B cell (primary cell): ENCODE measurements around the gene ZFP62. TPM values are rescaled to one million over a fixed set of nuclear protein-coding genes. Genes with fewer than 3 reads are reported as not detected.

Experiments
- ATAC-seq: fragments of 200-7000 bp; cut with Tn5 transposase; one replicate; pipeline ENCODE4 v1.10.0; 2021; ENCODE audit warnings: low read depth, mild to moderate bottlenecking, moderate number of reproducible peaks, moderate library complexity
- CTCF ChIA-PET: fragments of 350-600 bp; sonication (Branson Sonifier 250); formaldehyde crosslinking; loops from one replicate; lab custom pipeline; 2021; ENCODE audit warnings: antibody characterized with exemption, inconsistent platforms; lab: Charles Lee
- POLR2A ChIA-PET: fragments of 350-600 bp; sonication (Branson Sonifier 250); formaldehyde crosslinking; loops from one replicate; lab custom pipeline; 2021; ENCODE audit warnings: antibody characterized with exemption; lab: Charles Lee
- DNase-seq: peaks from one replicate; pipeline ENCODE4 v3.0.0; 2013
- H2AFZ ChIP-seq: 2 replicates; pipeline ENCODE4 v1.6.1; 2012; ENCODE audit warnings: mild to moderate bottlenecking, low read depth, low read length; ENCODE audit not compliant: insufficient read depth, poor library complexity, severe bottlenecking
- H3K27ac ChIP-seq, 2 donors: 1 replicate in 1 of 2; 2 replicates in 1 of 2; pipeline ENCODE4 v1.5.1; 2012 to 2013; ENCODE audit warnings: low read length in 2 of 2, mild to moderate bottlenecking in 2 of 2, moderate library complexity in 1 of 2
- H3K27me3 ChIP-seq, 4 experiments: fragments of 200-600 bp in 1 of 4; sonication (generic) in 1 of 4; replicated peaks in 1 of 4; 1 replicate in 2 of 4; 2 replicates in 2 of 4; pipeline versions ENCODE4 v1.6.1 to v1.7.0; 2013 to 2016; ENCODE audit warnings: low read length in 3 of 4, mild to moderate bottlenecking in 2 of 4, mixed read lengths in 1 of 4, moderate library complexity in 1 of 4; ENCODE audit not compliant: insufficient read depth in 4 of 4, control insufficient read depth in 3 of 4; ENCODE audit errors: control extremely low read depth in 1 of 4
- H3K36me3 ChIP-seq, 2 experiments: replicated peaks in 1 of 2; 1 replicate in 1 of 2; 2 replicates in 1 of 2; pipeline versions ENCODE4 v1.6.1 to v1.7.1; 2013; ENCODE audit warnings: low read length in 1 of 2; ENCODE audit not compliant: insufficient read depth in 2 of 2, control insufficient read depth in 1 of 2; ENCODE audit errors: control extremely low read depth in 1 of 2, extremely low read depth in 1 of 2
- H3K4me1 ChIP-seq, 2 donors: fragments of 200-600 bp in 1 of 2; sonication (generic) in 1 of 2; 1 replicate in 1 of 2; 2 replicates in 1 of 2; pipeline versions ENCODE4 v1.5.1 to v1.6.1; 2013 to 2017; ENCODE audit warnings: low read length in 2 of 2; ENCODE audit not compliant: control insufficient read depth in 2 of 2, insufficient read depth in 2 of 2
- H3K4me2 ChIP-seq: replicated peaks from 2 replicates; pipeline ENCODE3; 2012; ENCODE audit warnings: mild to moderate bottlenecking, low read depth, low read length; ENCODE audit not compliant: poor library complexity, severe bottlenecking
- H3K4me3 ChIP-seq, 5 experiments: fragments of 200-600 bp in 1 of 5; sonication (generic) in 1 of 5; 1 replicate in 3 of 5; 2 replicates in 2 of 5; pipeline versions ENCODE4 v1.5.1 to v1.7.0; 2011 to 2016; ENCODE audit warnings: low read length in 4 of 5, mild to moderate bottlenecking in 4 of 5, low read depth in 2 of 5, control low read depth in 1 of 5, moderate library complexity in 1 of 5; ENCODE audit not compliant: insufficient read depth in 1 of 5; ENCODE audit errors: control extremely low read depth in 1 of 5, extremely low read depth in 1 of 5
- H3K79me2 ChIP-seq: fragments of 200-600 bp; sonication (generic); one replicate; pipeline ENCODE4 v1.6.0; 2016; ENCODE audit warnings: low read length; ENCODE audit not compliant: control insufficient read depth, insufficient read depth
- H3K9ac ChIP-seq: fragments of 200-600 bp; sonication (generic); 2 replicates; pipeline ENCODE4 v1.6.1; 2017; ENCODE audit warnings: mild to moderate bottlenecking, low read length, moderate library complexity
- H3K9me3 ChIP-seq, 3 donors: one replicate each; pipeline versions ENCODE4 v1.6.1 to v1.7.1; 2013; ENCODE audit warnings: low read length in 2 of 3; ENCODE audit not compliant: control insufficient read depth in 2 of 3, insufficient read depth in 1 of 3; ENCODE audit errors: control extremely low read depth in 1 of 3
- H4K20me1 ChIP-seq: 2 replicates; pipeline ENCODE4 v1.6.0; 2012; ENCODE audit warnings: mild to moderate bottlenecking, low read length; ENCODE audit not compliant: insufficient read depth, control insufficient read depth, poor library complexity, severe bottlenecking
- H3K27ac Mint-ChIP-seq: one replicate; pipeline ENCODE4 v1.8.0; 2021; ENCODE audit warnings: mixed read lengths
- H3K27me3 Mint-ChIP-seq: one replicate; pipeline ENCODE4 v1.8.0; 2021; ENCODE audit warnings: mixed read lengths
- H3K4me1 Mint-ChIP-seq: one replicate; pipeline ENCODE4 v1.8.0; 2021; ENCODE audit warnings: mixed read lengths
- H3K4me3 Mint-ChIP-seq: one replicate; pipeline ENCODE4 v1.8.0; 2021; ENCODE audit warnings: mixed read lengths
- H3K9me3 Mint-ChIP-seq: one replicate; pipeline ENCODE4 v1.8.0; 2022; ENCODE audit warnings: mixed read lengths; ENCODE audit not compliant: insufficient read depth
- EZH2 ChIP-seq: IDR thresholded peaks from 2 replicates; pipeline ENCODE4 v1.6.1; 2012; ENCODE audit warnings: borderline replicate concordance, low read depth, mild to moderate bottlenecking, moderate library complexity, low read length; ENCODE audit not compliant: insufficient read depth, poor library complexity, severe bottlenecking
- WGBS: methylation state at CpG from one replicate; pipeline ENCODE4 v1.1.5; 2013; ENCODE audit warnings: missing lambda C conversion rate; ENCODE audit not compliant: insufficient coverage; 5-methylcytosine and 5-hydroxymethylcytosine counted together
- intact Hi-C: fragments of 100-400 bp; cut with micrococcal nuclease; formaldehyde crosslinking; loops from one replicate; pipeline ENCODE4 v1.10.0; 2022
- polyA plus RNA-seq: library from polyadenylated mRNA; depleted of rRNA; stranded (reverse); fragments of >200 nt; gene quantifications from 2 replicates; pipeline ENCODE4 v1.2.3, GENCODE V29; 2012
- total RNA-seq, 2 donors: library from RNA; stranded (reverse); fragments of 120-200 nt in 1 of 2; gene quantifications; 1 replicate in 1 of 2; 2 replicates in 1 of 2; pipeline versions ENCODE4 v1.2.3 to v1.2.4, GENCODE V29; 2013 to 2022
- TF ChIP-seq, protein P1 (sequence below): fragments of 200-600 bp; IDR thresholded peaks from one replicate; pipeline ENCODE4 v1.8.0; 2022; ENCODE audit warnings: antibody characterized with exemption, mild to moderate bottlenecking

ZFP62 gene
- total and polyA plus RNA-seq, 2 donors (not counting 1 experiment from before 2014, with no cell fraction given), result 19.1 to 61.8 TPM

DNA sequence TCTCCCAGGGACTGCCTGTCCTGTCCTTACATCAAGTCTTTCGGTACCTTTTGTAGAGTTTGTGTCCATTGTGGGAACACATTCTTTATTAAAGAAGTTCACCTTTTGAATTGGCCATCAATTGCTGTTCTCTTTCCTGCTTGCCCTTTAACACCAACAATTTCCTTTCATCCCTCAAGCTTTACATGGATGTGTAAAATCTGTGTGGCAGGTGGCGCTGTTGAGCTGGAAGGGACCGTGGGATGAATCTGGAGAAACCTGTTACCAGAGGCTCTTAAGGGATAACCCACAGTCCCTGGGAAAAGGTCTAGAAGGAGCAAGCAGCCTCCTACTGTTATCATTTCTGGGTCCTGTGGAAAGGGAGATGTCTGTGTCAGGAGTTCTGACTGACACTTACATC, 7.9 kb upstream of the ZFP62 start:
- Mint-ChIP-seq H3K4me3 (no peak overlapping the region), H3K27me3 (peaks cover 22% of the 10 kb centered on the region), H3K27ac (peak overlapping the region; percentile 11), H3K9me3 (no peaks in the 10 kb centered on the region), H3K4me1 (peaks cover 5% of the 10 kb centered on the region)
- H3K27ac ChIP-seq, result no peak overlapping the region
- whole genome bisulfite sequencing, result 17% methylated on average over 1 of the region's 3 CpGs
- TF ChIP-seq, protein P1, sequence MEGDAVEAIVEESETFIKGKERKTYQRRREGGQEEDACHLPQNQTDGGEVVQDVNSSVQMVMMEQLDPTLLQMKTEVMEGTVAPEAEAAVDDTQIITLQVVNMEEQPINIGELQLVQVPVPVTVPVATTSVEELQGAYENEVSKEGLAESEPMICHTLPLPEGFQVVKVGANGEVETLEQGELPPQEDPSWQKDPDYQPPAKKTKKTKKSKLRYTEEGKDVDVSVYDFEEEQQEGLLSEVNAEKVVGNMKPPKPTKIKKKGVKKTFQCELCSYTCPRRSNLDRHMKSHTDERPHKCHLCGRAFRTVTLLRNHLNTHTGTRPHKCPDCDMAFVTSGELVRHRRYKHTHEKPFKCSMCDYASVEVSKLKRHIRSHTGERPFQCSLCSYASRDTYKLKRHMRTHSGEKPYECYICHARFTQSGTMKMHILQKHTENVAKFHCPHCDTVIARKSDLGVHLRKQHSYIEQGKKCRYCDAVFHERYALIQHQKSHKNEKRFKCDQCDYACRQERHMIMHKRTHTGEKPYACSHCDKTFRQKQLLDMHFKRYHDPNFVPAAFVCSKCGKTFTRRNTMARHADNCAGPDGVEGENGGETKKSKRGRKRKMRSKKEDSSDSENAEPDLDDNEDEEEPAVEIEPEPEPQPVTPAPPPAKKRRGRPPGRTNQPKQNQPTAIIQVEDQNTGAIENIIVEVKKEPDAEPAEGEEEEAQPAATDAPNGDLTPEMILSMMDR, result peak; percentile 71
- TF ChIP-seq EZH2, result no peak
- H3K9me3 ChIP-seq, result no peaks in the 10 kb centered on the region
- H2AFZ ChIP-seq, result no peak overlapping the region
- ChIA-PET POLR2A (interaction anchor here (0.6 kb wide), 1 partner anchor 296 kb away, joined by 11 read pairs; no protein-coding TSS in a partner anchor), CTCF (interaction anchor here (0.7 to 3.5 kb wide), 24 partner anchors 15 to 323 kb away, joined by 3 to 26 read pairs (median 4); no protein-coding TSS in a partner anchor)
- no peaks in the 10 kb centered on the region for H3K4me1 ChIP-seq
- H3K4me2 ChIP-seq, result no peak overlapping the region
- H3K4me3 ChIP-seq, result no peak overlapping the region
- no peaks in the 10 kb centered on the region for H3K79me2 ChIP-seq
- peak; percentile 53 for ATAC-seq
- no peaks in the 10 kb centered on the region for H3K27me3 ChIP-seq
- H4K20me1 ChIP-seq, result no peaks in the 10 kb centered on the region
- no peak overlapping the region for H3K9ac ChIP-seq
- H3K36me3 ChIP-seq, result no peaks in the 10 kb centered on the region
- peak; percentile 67 for DNase-seq
- intact Hi-C loops, result loop anchor here (2.0 to 10.0 kb wide), 3 partner anchors 84 to 216 kb away; no protein-coding TSS in a partner anchor

DNA sequence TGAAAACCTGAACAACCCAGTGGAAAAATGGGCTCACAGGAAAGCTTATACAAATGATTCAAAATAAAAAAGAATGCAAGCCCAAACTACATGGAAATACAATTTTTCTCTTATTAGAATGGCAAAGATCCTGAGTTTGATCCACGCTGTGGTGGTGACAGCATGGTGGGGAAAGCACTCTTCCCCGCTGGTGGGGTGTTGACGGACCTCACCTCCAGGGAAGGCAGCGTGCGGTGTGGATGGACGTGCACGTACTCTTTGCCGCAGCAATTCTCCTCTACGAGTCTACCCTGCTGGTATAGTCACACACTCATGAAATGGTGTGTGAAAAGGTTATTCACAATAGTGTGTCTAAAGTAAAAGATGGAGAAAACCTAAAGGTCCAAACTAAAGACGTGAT, 5.9 kb upstream of the ZFP62 start:
- Histone ChIP-seq H4K20me1 (no peaks in the 10 kb centered on the region), H2AFZ (no peak overlapping the region), H3K36me3 (no peaks in the 10 kb centered on the region), H3K4me1 (no peaks in the 10 kb centered on the region), H3K27me3 (no peaks in the 10 kb centered on the region), H3K79me2 (no peaks in the 10 kb centered on the region), H3K9me3 (no peaks in the 10 kb centered on the region), H3K9ac (no peak overlapping the region), H3K4me3 (no peak overlapping the region), H3K4me2 (no peak overlapping the region), H3K27ac (no peak overlapping the region)
- no peak for DNase-seq
- TF ChIP-seq, protein P1, result no peak
- no peak for TF ChIP-seq EZH2
- ChIA-PET POLR2A (interaction anchor here (0.7 kb wide), 1 partner anchor 82 kb away, joined by 3 read pairs; no protein-coding TSS in a partner anchor), CTCF (interaction anchor here (1.2 to 2.2 kb wide), 2 partner anchors 82 to 293 kb away, joined by 3 to 9 read pairs; no protein-coding TSS in a partner anchor)
- 98% methylated on average over 10 of the region's 10 CpGs for WGBS
- Mint-ChIP-seq H3K4me3 (no peak overlapping the region), H3K27ac (no peak overlapping the region), H3K27me3 (peaks cover 22% of the 10 kb centered on the region), H3K4me1 (peaks cover 3% of the 10 kb centered on the region), H3K9me3 (no peaks in the 10 kb centered on the region)
- intact Hi-C loops, result loop anchor here (10.0 kb wide), 1 partner anchor 218 kb away; no protein-coding TSS in a partner anchor
- ATAC-seq, result no peak
